Measurements from ENCODE around the gene LPP.

The LPP gene

DNA sequence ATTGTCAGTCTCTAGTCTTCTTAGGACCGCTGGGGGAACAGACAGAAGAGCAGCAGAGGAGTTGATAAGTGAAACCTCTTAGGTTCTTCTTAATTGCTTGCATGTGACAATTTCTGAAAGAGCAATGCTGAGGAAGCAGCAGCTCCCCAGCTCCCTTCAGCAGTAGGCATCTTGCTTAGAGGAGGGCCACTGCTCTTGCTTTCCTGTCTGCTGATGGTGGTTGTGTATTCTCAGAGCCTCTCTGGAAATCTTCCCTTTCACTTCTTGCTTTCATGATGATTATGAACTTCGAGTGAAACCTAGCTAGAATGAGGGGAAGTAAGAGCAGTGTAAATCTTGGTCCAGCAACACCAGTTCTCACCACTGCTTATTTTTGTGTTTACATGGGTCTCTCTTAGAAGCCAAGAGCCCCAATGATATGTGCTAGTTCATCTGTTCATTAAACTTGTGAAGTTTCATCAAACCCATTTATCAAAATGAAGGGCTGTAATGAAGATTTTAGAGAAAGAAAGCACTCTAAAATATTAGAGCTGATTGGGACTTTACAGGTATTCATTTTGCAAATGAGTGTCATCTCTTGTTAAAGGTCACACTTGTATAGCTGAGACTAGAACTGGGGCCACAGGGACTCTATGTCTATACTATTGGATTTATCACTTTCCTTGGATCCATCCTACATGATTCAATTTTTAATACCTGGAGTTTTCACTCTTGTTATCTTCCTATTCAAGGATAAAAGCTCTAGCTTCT, 246.7 kb downstream of the LPP start:
- Histone ChIP-seq H4K20me1 (ENCODE audit: insufficient read depth, low read length) (no peaks in the 10 kb centered on the region), H3F3A (ENCODE audit: insufficient read depth, low read length) (peaks cover 17% of the 10 kb centered on the region), H3K9me3 (replicated peaks; ENCODE audit: insufficient read depth, low read length) (no peaks in the 10 kb centered on the region), H3K4me3 (ENCODE audit: low read length) (no peak overlapping the region), H3K79me2 (ENCODE audit: low read length) (no peaks in the 10 kb centered on the region), H3K9ac (ENCODE audit: low read length) (no peak overlapping the region), H3K27ac (ENCODE audit: low read length) (no peak overlapping the region), H3K9me2 (replicated peaks; ENCODE audit: insufficient read depth, low read length) (no peaks in the 10 kb centered on the region), H3K36me3 (replicated peaks; ENCODE audit: insufficient read depth, low read length) (no peaks in the 10 kb centered on the region), H3K4me2 (ENCODE audit: low read depth, low read length) (no peak overlapping the region), H3K4me1 (ENCODE audit: low read length) (peaks cover 10% of the 10 kb centered on the region), H3K27me3 (replicated peaks; ENCODE audit: insufficient read depth, low read length) (peaks cover 41% of the 10 kb centered on the region), H2AFZ (ENCODE audit: low read length) (no peak overlapping the region)
- DNase-seq = peak; percentile 89
- TF ChIP-seq EZH2phosphoT487 (IDR thresholded peaks at IDR 0.05; ENCODE audit: low read length) (peak; percentile 91; the same call in 1 of the 2 replicates), CTCF (IDR thresholded peaks at IDR 0.05; ENCODE audit: low read length) (peak; percentile 2; the same call in 1 of the 2 replicates), EZH2 (optimal IDR thresholded peaks at IDR 0.05; ENCODE audit: low read depth, low read length) (no peak)

GRCh38 chr3:188401244-188401993, 247.5 kb downstream of the LPP start:
- no peak overlapping the region for H3K4me2 ChIP-seq (ENCODE audit: low read depth, low read length)
- TF ChIP-seq CTCF (IDR thresholded peaks at IDR 0.05; ENCODE audit: low read length) (no peak), EZH2phosphoT487 (IDR thresholded peaks at IDR 0.05; ENCODE audit: low read length) (no peak), EZH2 (optimal IDR thresholded peaks at IDR 0.05; ENCODE audit: low read depth, low read length) (no peak)
- H3K36me3 ChIP-seq (replicated peaks; ENCODE audit: insufficient read depth, low read length) = no peaks in the 10 kb centered on the region
- peaks cover 10% of the 10 kb centered on the region for H3K4me1 ChIP-seq (ENCODE audit: low read length)
- no peak overlapping the region for H3K27ac ChIP-seq (ENCODE audit: low read length)
- H3K9ac ChIP-seq (ENCODE audit: low read length) = no peak overlapping the region
- H3K27me3 ChIP-seq (replicated peaks; ENCODE audit: insufficient read depth, low read length) = peaks cover 43% of the 10 kb centered on the region
- H2AFZ ChIP-seq (ENCODE audit: low read length) = no peak overlapping the region
- H3K9me3 ChIP-seq (replicated peaks; ENCODE audit: insufficient read depth, low read length) = no peaks in the 10 kb centered on the region
- H3K79me2 ChIP-seq (ENCODE audit: low read length) = no peaks in the 10 kb centered on the region
- H3K4me3 ChIP-seq (ENCODE audit: low read length) = no peak overlapping the region
- H3K9me2 ChIP-seq (replicated peaks; ENCODE audit: insufficient read depth, low read length) = no peaks in the 10 kb centered on the region
- H3F3A ChIP-seq (ENCODE audit: insufficient read depth, low read length) = peaks cover 17% of the 10 kb centered on the region
- no peak for DNase-seq
- H4K20me1 ChIP-seq (ENCODE audit: insufficient read depth, low read length) = no peaks in the 10 kb centered on the region

GRCh38 chr3:188402229-188402628, 248.3 kb downstream of the LPP start:
- H3K27me3 ChIP-seq (replicated peaks; ENCODE audit: insufficient read depth, low read length) = peaks cover 43% of the 10 kb centered on the region
- H3K4me2 ChIP-seq (ENCODE audit: low read depth, low read length) = no peak overlapping the region
- TF ChIP-seq EZH2phosphoT487 (IDR thresholded peaks at IDR 0.05; ENCODE audit: low read length) (no peak), EZH2 (optimal IDR thresholded peaks at IDR 0.05; ENCODE audit: low read depth, low read length) (no peak), CTCF (IDR thresholded peaks at IDR 0.05; ENCODE audit: low read length) (no peak)
- peaks cover 10% of the 10 kb centered on the region for H3K4me1 ChIP-seq (ENCODE audit: low read length)
- H3K4me3 ChIP-seq (ENCODE audit: low read length) = no peak overlapping the region
- H3K79me2 ChIP-seq (ENCODE audit: low read length) = no peaks in the 10 kb centered on the region
- no peaks in the 10 kb centered on the region for H4K20me1 ChIP-seq (ENCODE audit: insufficient read depth, low read length)
- H3K9ac ChIP-seq (ENCODE audit: low read length) = no peak overlapping the region
- peaks cover 17% of the 10 kb centered on the region for H3F3A ChIP-seq (ENCODE audit: insufficient read depth, low read length)
- DNase-seq = no peak
- no peaks in the 10 kb centered on the region for H3K36me3 ChIP-seq (replicated peaks; ENCODE audit: insufficient read depth, low read length)
- no peak overlapping the region for H3K27ac ChIP-seq (ENCODE audit: low read length)
- H3K9me2 ChIP-seq (replicated peaks; ENCODE audit: insufficient read depth, low read length) = no peaks in the 10 kb centered on the region
- H3K9me3 ChIP-seq (replicated peaks; ENCODE audit: insufficient read depth, low read length) = no peaks in the 10 kb centered on the region
- no peak overlapping the region for H2AFZ ChIP-seq (ENCODE audit: low read length)

Measured in MM.1S (cell line).